B cell (primary cell): ENCODE results near the gene KIRREL1. TPM values are rescaled to one million over a fixed set of nuclear protein-coding genes. Genes with fewer than 3 reads are reported as not detected.

Experiments
- ATAC-seq: fragments of 200-7000 bp; cut with Tn5 transposase; one replicate; pipeline ENCODE4 v1.10.0; 2021; ENCODE audit warnings: low read depth, mild to moderate bottlenecking, moderate number of reproducible peaks, moderate library complexity
- CTCF ChIA-PET: fragments of 350-600 bp; sonication (Branson Sonifier 250); formaldehyde crosslinking; loops from one replicate; lab custom pipeline; 2021; ENCODE audit warnings: antibody characterized with exemption, inconsistent platforms; lab: Charles Lee
- POLR2A ChIA-PET: fragments of 350-600 bp; sonication (Branson Sonifier 250); formaldehyde crosslinking; loops from one replicate; lab custom pipeline; 2021; ENCODE audit warnings: antibody characterized with exemption; lab: Charles Lee
- DNase-seq: peaks from one replicate; pipeline ENCODE4 v3.0.0; 2013
- H2AFZ ChIP-seq: 2 replicates; pipeline ENCODE4 v1.6.1; 2012; ENCODE audit warnings: mild to moderate bottlenecking, low read depth, low read length; ENCODE audit not compliant: insufficient read depth, poor library complexity, severe bottlenecking
- H3K27ac ChIP-seq, 2 donors: 1 replicate in 1 of 2; 2 replicates in 1 of 2; pipeline ENCODE4 v1.5.1; 2012 to 2013; ENCODE audit warnings: low read length in 2 of 2, mild to moderate bottlenecking in 2 of 2, moderate library complexity in 1 of 2
- H3K27me3 ChIP-seq, 4 experiments: fragments of 200-600 bp in 1 of 4; sonication (generic) in 1 of 4; replicated peaks in 1 of 4; 1 replicate in 2 of 4; 2 replicates in 2 of 4; pipeline versions ENCODE4 v1.6.1 to v1.7.0; 2013 to 2016; ENCODE audit warnings: low read length in 3 of 4, mild to moderate bottlenecking in 2 of 4, mixed read lengths in 1 of 4, moderate library complexity in 1 of 4; ENCODE audit not compliant: insufficient read depth in 4 of 4, control insufficient read depth in 3 of 4; ENCODE audit errors: control extremely low read depth in 1 of 4
- H3K36me3 ChIP-seq, 2 experiments: replicated peaks in 1 of 2; 1 replicate in 1 of 2; 2 replicates in 1 of 2; pipeline versions ENCODE4 v1.6.1 to v1.7.1; 2013; ENCODE audit warnings: low read length in 1 of 2; ENCODE audit not compliant: insufficient read depth in 2 of 2, control insufficient read depth in 1 of 2; ENCODE audit errors: control extremely low read depth in 1 of 2, extremely low read depth in 1 of 2
- H3K4me1 ChIP-seq, 2 donors: fragments of 200-600 bp in 1 of 2; sonication (generic) in 1 of 2; 1 replicate in 1 of 2; 2 replicates in 1 of 2; pipeline versions ENCODE4 v1.5.1 to v1.6.1; 2013 to 2017; ENCODE audit warnings: low read length in 2 of 2; ENCODE audit not compliant: control insufficient read depth in 2 of 2, insufficient read depth in 2 of 2
- H3K4me2 ChIP-seq: replicated peaks from 2 replicates; pipeline ENCODE3; 2012; ENCODE audit warnings: mild to moderate bottlenecking, low read depth, low read length; ENCODE audit not compliant: poor library complexity, severe bottlenecking
- H3K4me3 ChIP-seq, 5 experiments: fragments of 200-600 bp in 1 of 5; sonication (generic) in 1 of 5; 1 replicate in 3 of 5; 2 replicates in 2 of 5; pipeline versions ENCODE4 v1.5.1 to v1.7.0; 2011 to 2016; ENCODE audit warnings: low read length in 4 of 5, mild to moderate bottlenecking in 4 of 5, low read depth in 2 of 5, control low read depth in 1 of 5, moderate library complexity in 1 of 5; ENCODE audit not compliant: insufficient read depth in 1 of 5; ENCODE audit errors: control extremely low read depth in 1 of 5, extremely low read depth in 1 of 5
- H3K79me2 ChIP-seq: fragments of 200-600 bp; sonication (generic); one replicate; pipeline ENCODE4 v1.6.0; 2016; ENCODE audit warnings: low read length; ENCODE audit not compliant: control insufficient read depth, insufficient read depth
- H3K9ac ChIP-seq: fragments of 200-600 bp; sonication (generic); 2 replicates; pipeline ENCODE4 v1.6.1; 2017; ENCODE audit warnings: mild to moderate bottlenecking, low read length, moderate library complexity
- H3K9me3 ChIP-seq, 3 donors: one replicate each; pipeline versions ENCODE4 v1.6.1 to v1.7.1; 2013; ENCODE audit warnings: low read length in 2 of 3; ENCODE audit not compliant: control insufficient read depth in 2 of 3, insufficient read depth in 1 of 3; ENCODE audit errors: control extremely low read depth in 1 of 3
- H4K20me1 ChIP-seq: 2 replicates; pipeline ENCODE4 v1.6.0; 2012; ENCODE audit warnings: mild to moderate bottlenecking, low read length; ENCODE audit not compliant: insufficient read depth, control insufficient read depth, poor library complexity, severe bottlenecking
- H3K27ac Mint-ChIP-seq: one replicate; pipeline ENCODE4 v1.8.0; 2021; ENCODE audit warnings: mixed read lengths
- H3K27me3 Mint-ChIP-seq: one replicate; pipeline ENCODE4 v1.8.0; 2021; ENCODE audit warnings: mixed read lengths
- H3K4me1 Mint-ChIP-seq: one replicate; pipeline ENCODE4 v1.8.0; 2021; ENCODE audit warnings: mixed read lengths
- H3K4me3 Mint-ChIP-seq: one replicate; pipeline ENCODE4 v1.8.0; 2021; ENCODE audit warnings: mixed read lengths
- H3K9me3 Mint-ChIP-seq: one replicate; pipeline ENCODE4 v1.8.0; 2022; ENCODE audit warnings: mixed read lengths; ENCODE audit not compliant: insufficient read depth
- EZH2 ChIP-seq: IDR thresholded peaks from 2 replicates; pipeline ENCODE4 v1.6.1; 2012; ENCODE audit warnings: borderline replicate concordance, low read depth, mild to moderate bottlenecking, moderate library complexity, low read length; ENCODE audit not compliant: insufficient read depth, poor library complexity, severe bottlenecking
- WGBS: methylation state at CpG from one replicate; pipeline ENCODE4 v1.1.5; 2013; ENCODE audit warnings: missing lambda C conversion rate; ENCODE audit not compliant: insufficient coverage; 5-methylcytosine and 5-hydroxymethylcytosine counted together
- intact Hi-C: fragments of 100-400 bp; cut with micrococcal nuclease; formaldehyde crosslinking; loops from one replicate; pipeline ENCODE4 v1.10.0; 2022
- polyA plus RNA-seq: library from polyadenylated mRNA; depleted of rRNA; stranded (reverse); fragments of >200 nt; gene quantifications from 2 replicates; pipeline ENCODE4 v1.2.3, GENCODE V29; 2012
- total RNA-seq, 2 donors: library from RNA; stranded (reverse); fragments of 120-200 nt in 1 of 2; gene quantifications; 1 replicate in 1 of 2; 2 replicates in 1 of 2; pipeline versions ENCODE4 v1.2.3 to v1.2.4, GENCODE V29; 2013 to 2022
- TF ChIP-seq, protein P1 (sequence below): fragments of 200-600 bp; IDR thresholded peaks from one replicate; pipeline ENCODE4 v1.8.0; 2022; ENCODE audit warnings: antibody characterized with exemption, mild to moderate bottlenecking

Gene KIRREL1
- total and polyA plus RNA-seq, 2 donors (not counting 1 experiment from before 2014, with no cell fraction given) = not detected

DNA sequence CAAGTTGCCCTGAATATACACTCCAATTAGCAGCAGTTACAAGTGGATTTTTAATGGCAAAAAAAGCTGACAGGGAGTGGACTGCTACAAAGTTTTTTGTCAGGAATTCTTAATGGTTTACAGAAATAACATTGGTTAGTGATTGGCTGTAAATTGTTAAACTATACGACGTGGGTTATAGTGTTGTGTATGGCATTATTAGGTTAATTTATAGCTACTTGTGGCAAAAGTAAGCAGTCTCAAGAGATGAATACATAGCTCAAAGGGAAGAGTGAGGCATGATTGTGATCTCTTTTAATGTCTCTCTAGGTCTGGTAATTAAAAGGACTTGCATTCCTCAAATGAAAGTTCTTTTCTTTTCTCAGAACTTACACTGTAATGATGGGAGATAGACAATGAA is 111.4 kb downstream of the KIRREL1 start:
- ChIA-PET CTCF (interaction anchor here (1.4 to 2.5 kb wide), 5 partner anchors 10 to 20 kb away, joined by 4 to 14 read pairs (median 10); no protein-coding TSS in a partner anchor), POLR2A (no interaction called here)
- H3K27ac ChIP-seq = no peak overlapping the region
- H3K27me3 ChIP-seq = peaks cover 0 to 8% (median 2%) of the 10 kb centered on the region in 4 experiments
- H3K9me3 Mint-ChIP-seq = peaks cover 6% of the 10 kb centered on the region
- peaks cover 22% of the 10 kb centered on the region for H3K27me3 Mint-ChIP-seq
- ATAC-seq = no peak
- H3K4me1 ChIP-seq = no peaks in the 10 kb centered on the region
- no peaks in the 10 kb centered on the region for H3K36me3 ChIP-seq
- H3K4me3 ChIP-seq = no peak overlapping the region
- WGBS = no CpG with 5 or more reads among the region's 2 CpGs
- H3K9me3 ChIP-seq = peaks cover 0 to 10% (median 8%) of the 10 kb centered on the region in 3 donors
- TF ChIP-seq EZH2 = no peak
- TF ChIP-seq, protein P1, sequence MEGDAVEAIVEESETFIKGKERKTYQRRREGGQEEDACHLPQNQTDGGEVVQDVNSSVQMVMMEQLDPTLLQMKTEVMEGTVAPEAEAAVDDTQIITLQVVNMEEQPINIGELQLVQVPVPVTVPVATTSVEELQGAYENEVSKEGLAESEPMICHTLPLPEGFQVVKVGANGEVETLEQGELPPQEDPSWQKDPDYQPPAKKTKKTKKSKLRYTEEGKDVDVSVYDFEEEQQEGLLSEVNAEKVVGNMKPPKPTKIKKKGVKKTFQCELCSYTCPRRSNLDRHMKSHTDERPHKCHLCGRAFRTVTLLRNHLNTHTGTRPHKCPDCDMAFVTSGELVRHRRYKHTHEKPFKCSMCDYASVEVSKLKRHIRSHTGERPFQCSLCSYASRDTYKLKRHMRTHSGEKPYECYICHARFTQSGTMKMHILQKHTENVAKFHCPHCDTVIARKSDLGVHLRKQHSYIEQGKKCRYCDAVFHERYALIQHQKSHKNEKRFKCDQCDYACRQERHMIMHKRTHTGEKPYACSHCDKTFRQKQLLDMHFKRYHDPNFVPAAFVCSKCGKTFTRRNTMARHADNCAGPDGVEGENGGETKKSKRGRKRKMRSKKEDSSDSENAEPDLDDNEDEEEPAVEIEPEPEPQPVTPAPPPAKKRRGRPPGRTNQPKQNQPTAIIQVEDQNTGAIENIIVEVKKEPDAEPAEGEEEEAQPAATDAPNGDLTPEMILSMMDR = no peak
- no peaks in the 10 kb centered on the region for H3K79me2 ChIP-seq
- H2AFZ ChIP-seq = no peak overlapping the region
- H4K20me1 ChIP-seq = no peaks in the 10 kb centered on the region
- H3K27ac Mint-ChIP-seq = no peak overlapping the region
- H3K4me1 Mint-ChIP-seq = no peaks in the 10 kb centered on the region
- intact Hi-C loops = no loop called here
- H3K4me2 ChIP-seq = no peak overlapping the region
- H3K9ac ChIP-seq = no peak overlapping the region
- H3K4me3 Mint-ChIP-seq = no peak overlapping the region
- no peak for DNase-seq

DNA sequence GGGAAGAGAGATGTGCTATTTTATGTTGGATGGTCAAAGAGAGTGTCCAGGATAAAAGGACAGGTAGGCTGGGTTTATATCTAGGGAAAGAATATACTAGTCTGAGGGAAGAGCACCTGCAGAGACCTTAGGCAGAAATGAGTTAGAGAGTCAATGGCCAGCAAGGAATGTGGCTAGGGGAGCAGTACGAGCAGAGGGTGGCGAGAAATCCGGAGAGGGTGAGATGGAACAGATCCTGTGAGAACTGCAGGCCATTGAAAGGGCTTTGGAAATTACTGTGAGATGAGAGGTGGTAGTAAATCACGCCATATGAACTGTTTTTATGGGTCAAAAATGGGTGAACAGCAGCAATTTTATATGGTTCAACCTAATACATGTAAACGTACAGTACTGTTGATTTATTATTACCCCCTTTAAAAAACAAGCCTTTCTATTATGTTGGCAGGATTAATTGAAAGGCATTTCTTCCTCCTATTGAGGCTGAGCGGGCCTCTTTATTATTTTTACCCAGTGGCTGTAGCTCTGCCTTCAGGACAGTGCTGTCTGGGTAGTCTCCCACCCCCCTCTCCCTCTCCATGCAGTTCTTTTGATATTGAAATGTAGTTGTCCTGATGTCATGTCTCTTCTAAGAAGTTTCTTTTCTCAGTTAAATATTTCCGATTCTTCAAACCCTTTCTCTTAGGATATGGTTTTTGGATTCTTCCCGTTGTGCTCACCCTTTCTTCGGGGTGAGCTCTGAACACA is 112.1 kb downstream of the KIRREL1 start:
- H2AFZ ChIP-seq = no peak overlapping the region

More for the DNA sequence above, 112.1 kb downstream of the KIRREL1 start:
- Histone ChIP-seq H4K20me1 (no peaks in the 10 kb centered on the region), H3K4me1 (no peaks in the 10 kb centered on the region), H3K4me2 (no peak overlapping the region), H3K9ac (no peak overlapping the region), H3K27ac (no peak overlapping the region), H3K4me3 (no peak overlapping the region), H3K9me3 (peaks cover 0 to 10% (median 8%) of the 10 kb centered on the region in 3 donors), H3K36me3 (no peaks in the 10 kb centered on the region), H3K27me3 (peaks cover 0 to 8% (median 2%) of the 10 kb centered on the region in 4 experiments), H3K79me2 (no peaks in the 10 kb centered on the region)
- TF ChIP-seq, protein P1 = no peak
- no peak for TF ChIP-seq EZH2
- ChIA-PET CTCF (interaction anchor here (1.4 to 2.5 kb wide), 5 partner anchors 9 to 19 kb away, joined by 4 to 14 read pairs (median 10); no protein-coding TSS in a partner anchor), POLR2A (no interaction called here)
- WGBS = 100% methylated on average over 3 of the region's 9 CpGs
- ATAC-seq = no peak
- intact Hi-C loops = no loop called here
- H3K4me1 Mint-ChIP-seq = no peaks in the 10 kb centered on the region
- no peak overlapping the region for H3K27ac Mint-ChIP-seq
- DNase-seq = no peak
- H3K4me3 Mint-ChIP-seq = no peak overlapping the region
- peaks cover 6% of the 10 kb centered on the region for H3K9me3 Mint-ChIP-seq
- peaks cover 22% of the 10 kb centered on the region for H3K27me3 Mint-ChIP-seq
